HG03139 (cell line): ENCODE measurements around the gene UBE4B.
A peak's percentile ranks its signal among the peaks of the same experiment; 100 is the strongest.
"Not testable (repeated sequence)": the region's sequence is repeated elsewhere in the genome, so short reads cannot be mapped to it uniquely, and the experiment has no call there.

Experiments used
- ATAC-seq: cut with Tn5 transposase; IDR thresholded peaks from one replicate; pipeline ENCODE4 v1.9.1; 2021; ENCODE audit not compliant: unreplicated experiment

The UBE4B gene

DNA sequence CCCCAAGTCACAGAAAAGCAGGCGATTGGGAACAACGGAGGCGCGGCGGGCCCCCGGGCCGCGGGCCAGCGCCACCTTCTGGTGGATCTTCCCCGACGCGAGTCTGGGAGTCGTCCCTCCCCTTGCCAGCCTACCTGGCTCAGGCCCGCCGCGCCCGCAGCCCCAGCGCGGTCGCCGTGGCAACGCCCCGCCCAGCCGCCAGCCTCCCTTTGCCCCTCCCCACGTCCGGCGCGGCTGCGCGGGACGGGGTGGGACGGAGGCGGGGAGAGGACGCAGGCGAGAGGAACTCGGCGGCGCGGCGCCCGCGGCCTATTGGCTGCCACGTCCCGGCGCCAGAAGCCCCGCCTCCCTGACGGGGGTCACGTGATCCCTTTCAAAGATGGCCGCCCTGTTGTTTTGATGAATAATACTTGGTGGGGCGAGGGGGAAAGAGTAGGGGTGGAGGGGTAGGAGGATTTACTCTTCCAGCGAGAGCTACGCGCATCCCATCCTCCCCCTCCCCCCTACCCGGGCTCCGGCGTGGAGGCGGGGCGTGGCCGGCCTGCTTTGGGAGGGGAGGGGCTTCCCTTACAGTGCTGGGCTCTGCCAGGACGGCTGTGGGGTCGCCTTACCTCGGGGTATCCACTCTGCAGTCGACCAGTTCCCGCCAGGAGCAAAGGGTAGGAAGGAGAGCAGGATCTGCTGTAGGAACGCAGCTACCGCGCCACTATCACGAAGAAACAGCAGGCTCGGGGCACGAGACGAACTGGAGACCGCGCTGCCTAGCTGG is at the start of gene UBE4B:
UBE4B (plus strand) TSS at position 369 of the 769 bp plus-strand sequence. CDS start 713 bp downstream, outside the sequence.
- peak; percentile 94 for ATAC-seq

DNA sequence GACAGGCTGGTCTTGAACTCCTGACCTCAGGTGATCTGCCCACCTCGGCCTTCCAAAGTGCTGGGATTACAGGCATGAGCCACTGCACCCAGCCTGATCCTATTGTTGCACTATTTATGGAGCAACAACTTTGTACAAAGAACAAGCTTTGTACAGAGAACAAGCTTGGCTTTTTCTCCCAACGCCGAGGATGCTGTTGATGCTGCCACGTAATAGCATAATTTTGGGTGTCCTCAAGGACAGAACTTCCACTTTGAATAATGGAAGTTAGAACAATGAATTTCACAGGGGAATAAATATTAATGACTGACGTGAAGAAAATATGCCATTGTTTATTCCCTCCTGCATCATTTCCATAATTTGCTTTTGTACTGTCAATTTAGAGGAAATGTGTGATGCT is 48.5 kb upstream of the UBE4B start:
- no peak for ATAC-seq

DNA sequence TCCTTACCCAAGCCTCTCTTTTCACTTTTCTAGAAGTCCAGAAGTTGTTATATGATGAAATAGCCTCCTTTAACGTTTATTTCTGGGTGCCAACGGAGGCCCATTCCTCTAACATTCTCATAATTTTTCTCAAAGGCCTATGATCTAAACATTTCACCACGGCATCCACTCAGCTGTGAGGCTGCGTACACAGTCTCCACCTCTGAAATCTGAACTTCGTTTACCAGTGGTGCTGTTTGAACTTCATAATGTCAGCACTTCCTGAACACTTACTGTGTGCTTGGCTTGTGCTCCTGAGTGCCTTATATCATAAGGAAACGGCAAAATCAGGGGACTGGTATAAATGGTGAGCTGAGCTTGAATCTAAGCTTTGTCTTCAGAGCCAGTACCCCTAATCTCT is 47.8 kb upstream of the UBE4B start:
- ATAC-seq = no peak

DNA sequence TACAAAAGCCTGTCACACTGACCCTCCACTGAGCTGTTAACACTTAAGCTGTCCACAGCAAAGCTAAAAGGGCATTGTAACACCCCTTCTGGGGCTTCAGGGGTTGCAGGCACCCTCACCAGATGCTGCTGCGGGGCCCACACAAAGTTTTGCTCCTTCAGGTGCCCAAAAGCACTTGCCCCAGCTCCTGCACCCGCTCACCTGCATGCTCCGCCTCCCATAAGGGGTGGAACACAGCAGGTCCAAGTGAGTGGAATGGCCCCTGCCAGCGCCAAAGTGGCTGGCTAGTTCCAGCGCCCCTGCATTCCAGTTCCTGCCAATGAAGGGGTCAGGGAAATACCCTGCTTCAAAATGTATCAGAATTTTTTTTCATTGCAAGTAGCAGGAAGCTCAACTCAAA is 43.0 kb upstream of the UBE4B start:
- no peak for ATAC-seq

DNA sequence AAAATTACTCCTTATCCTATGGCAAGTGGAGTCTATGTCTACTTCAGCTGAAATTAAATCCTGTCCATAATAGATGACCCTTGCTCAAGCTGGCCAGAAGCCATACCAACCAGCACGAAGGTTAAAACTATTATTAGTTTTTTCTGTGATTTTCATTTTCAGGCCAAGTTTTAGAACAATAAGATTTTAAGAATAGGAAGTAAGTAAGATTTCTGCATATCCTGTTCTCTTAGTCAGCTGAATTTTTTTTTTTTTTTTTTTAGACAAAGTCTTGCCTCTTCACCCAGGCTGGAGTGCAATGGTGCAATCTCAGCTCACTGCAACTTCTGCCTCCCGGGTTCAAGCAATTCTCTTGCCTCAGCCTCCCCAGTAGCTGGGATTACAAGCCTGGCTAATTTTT is 41.8 kb upstream of the UBE4B start:
- no peak for ATAC-seq

DNA sequence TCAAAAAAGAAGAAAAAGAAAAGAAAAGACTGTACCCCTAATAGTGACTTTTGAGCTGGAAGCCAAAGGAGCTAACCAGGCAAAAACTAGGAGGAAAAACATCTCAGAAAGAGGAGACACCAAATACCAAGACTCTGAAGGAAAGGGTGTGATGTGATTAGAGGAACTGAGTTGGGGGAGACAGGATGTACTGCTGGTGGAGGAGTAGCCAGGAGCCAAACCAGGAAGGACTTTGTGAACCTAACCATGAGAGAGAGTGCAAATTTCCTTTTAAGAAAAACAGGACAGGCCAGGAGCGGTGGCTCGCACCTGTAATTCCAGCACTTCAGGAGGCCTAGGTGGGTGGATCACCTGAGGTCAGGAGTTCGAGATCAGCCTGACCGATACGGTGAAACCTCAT is 39.8 kb upstream of the UBE4B start:
- ATAC-seq = no peak

DNA sequence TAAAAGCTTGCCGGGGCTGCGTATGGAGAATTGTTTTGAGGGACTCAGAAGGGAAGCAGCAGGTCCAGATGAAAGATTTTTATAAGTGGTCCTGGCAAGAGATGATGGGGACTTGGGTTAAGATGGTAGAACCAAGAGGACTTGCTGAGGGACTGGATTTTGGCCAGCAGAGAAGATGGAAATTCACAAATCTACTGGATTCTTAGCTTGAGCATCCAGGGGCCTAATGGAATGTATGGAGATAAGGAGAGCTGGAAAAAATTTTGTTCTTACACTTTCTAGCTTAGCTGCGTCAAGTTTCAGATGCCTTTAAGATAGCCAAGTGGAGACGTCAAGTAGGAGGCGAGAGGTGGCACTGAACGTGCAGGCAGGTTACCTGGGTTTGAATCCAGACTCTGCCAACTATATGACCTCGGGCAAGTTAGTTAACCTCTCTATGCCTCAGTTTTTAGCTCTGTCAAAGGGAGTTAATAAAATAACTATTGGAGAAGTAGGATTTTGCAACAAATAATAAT is 39.1 kb upstream of the UBE4B start:
- no peak for ATAC-seq

DNA sequence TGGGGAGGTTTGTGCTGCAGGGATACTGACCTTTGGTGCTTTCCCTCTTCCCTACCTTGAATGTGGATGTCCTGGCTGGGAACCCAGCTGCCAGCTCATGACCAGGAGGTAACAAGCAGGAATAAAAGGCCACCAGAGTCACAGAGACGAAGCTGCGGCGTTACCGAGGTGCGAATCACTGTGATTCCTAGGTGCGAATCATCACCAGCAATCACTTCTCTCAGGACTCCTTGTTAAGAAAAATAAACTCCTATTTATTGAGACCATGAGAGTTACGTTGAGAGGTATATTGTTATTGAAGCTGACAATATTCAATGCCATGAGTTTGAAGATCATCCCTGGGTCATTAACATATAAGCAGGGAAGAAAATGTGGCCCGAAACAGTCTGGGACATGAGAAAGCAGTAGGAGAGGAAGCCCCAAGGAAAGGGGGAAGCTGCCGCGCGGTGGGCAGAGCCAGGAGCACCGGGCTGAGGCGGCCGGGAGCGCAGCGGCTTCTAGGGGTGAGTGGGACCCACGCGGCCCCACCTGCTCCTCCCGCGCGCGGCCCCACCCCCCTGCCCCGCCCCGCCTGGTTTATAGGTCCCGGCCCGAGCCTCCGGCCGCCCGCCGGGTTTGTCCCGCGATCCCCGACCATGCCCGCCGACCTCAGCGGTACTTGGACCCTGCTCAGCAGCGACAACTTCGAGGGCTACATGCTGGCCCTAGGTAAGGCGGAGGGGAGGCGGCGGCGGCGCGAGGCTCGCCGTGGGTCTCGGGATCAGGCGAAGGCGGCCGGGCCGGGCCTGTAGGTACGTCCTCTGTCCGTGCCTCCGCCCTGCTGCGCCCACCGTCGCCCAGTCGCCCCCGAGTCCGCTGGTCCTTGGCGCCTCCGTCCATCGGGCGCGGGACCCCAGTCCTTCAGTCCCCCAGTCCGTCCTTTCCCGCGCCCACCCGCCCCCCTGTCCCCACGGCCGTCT is 35.9 kb upstream of the UBE4B start, which contains the start of gene RBP7:
RBP7 (plus strand) TSS at position 605 of the 959 bp plus-strand sequence; CDS start at position 636, 31 bp downstream.
- no peak for ATAC-seq

DNA sequence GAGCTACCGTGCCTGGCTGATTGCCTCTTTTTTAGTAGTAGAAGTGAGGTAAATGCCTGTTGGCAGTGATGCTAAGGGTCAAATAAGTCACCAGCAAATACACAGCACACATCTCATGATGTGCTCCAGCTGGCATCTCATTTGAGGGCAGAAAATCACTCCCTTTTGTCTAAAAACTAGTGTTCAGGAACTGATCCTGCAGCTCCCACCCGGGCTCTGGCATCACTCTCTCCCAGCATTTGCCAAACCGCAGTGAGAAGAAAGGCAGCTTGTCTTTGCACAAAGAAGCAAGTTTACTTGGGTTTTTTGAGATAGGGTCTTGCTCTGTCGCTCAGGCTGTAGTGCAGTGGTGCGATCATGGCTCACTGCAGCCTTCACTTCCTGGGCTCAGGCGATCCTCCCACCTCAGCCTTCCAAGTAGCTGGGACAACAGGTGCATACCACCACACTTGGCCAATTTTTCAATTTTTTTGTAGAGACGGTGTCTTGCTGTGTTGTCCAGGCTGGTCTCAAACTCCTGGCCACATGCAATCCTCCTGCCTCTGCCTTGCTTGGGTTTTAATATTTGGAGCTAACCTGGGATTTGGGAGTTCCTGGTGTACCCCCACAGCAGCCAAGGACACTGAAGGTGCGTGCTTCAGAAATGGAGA is 31.6 kb upstream of the UBE4B start:
- no peak for ATAC-seq

DNA sequence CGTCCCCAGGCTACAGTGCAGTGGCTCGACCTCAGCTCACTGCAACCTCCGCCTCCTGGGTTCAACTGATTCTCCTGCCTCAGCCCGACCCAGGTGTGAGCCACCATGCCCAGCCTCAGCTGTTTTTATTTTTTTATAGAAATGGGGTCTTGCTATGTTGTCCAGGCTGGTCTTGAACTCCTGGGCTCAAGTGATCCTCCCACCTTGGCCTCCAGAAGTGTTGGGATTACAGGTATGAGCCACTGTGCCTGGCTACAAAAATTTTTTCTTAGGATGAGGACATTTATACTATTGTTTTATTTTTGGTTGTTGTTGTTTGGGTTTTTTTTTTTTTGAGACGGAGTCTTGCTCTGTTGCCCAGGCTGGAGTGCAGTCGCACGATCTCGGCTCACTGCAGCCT is 27.5 kb upstream of the UBE4B start:
- not testable (repeated sequence) for ATAC-seq

DNA sequence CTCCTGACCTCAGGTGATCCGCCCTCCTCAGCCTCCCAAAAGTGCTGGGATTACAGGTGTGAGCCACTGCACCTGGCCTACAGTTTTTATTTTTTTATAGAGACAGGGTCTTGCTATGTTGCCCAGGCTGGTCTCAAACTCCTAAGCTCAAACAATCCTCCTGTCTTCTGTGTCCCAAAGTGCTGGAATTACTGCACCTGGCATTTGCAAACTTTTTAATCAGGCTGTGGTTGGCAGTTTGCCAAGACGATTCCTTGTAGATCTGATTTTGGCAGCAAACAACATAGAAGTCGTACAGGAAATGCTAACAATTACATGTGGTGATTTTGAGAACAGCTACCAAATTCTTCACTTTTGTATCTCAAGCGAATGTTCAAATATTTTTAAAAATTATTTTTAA is 25.6 kb upstream of the UBE4B start:
- ATAC-seq = no peak

DNA sequence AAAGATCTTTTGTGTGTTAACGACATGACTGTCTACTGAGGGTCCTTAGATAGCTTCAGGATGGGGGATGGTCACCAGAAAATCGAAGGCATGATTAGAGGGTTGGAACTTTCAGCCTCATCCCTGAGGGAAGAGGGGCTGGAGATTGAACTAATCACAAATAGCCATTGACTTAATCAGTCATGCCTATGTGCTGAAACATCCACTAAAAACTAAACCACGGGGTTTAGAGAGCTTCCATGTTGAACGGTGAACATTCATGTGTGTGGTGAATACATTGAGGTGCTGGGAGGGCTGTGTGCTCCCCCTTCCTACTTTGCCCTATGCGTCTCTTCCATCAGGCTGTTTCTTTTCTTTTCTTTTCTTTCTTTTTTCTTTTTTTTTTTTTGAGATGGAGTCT is 18.7 kb upstream of the UBE4B start:
- ATAC-seq = no peak

DNA sequence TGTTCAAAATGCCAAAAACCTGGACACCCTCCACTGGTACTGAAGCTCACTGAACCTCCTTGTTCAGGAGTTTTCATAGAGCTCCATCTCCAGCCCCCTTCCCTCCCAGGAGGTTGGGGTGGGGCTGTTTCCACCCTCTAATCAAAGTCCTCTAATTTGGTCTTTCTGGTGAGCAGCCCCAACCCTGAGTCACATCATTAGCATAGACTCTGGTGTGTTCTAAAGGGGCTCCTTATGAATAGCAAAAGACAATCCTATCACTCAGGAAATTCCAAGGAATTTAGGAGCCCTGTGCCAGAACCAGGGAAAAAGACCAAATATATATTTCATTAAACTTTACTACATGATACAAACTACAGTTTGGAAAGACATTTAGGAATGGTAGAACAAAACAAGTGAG is 13.2 kb upstream of the UBE4B start:
- no peak for ATAC-seq

DNA sequence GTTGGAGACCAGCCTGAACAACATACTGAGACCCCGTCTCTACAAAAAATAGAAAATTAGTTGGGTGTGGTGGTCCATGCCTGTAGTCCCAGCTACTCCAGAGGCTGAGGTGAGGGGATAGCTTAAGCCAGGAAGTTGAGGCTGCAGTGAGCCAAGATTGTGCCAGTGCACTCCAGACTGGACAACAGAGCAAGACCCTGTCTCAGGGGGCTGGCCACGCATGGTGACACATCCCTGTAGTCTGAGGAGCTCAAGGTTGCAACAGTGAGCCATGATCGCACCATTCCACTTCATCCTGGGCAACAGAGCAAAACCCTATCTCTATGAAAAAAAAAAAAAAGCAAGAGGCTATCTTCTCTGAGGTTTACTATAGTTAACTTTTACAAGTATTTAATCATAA is 12.7 kb upstream of the UBE4B start:
- no peak for ATAC-seq

DNA sequence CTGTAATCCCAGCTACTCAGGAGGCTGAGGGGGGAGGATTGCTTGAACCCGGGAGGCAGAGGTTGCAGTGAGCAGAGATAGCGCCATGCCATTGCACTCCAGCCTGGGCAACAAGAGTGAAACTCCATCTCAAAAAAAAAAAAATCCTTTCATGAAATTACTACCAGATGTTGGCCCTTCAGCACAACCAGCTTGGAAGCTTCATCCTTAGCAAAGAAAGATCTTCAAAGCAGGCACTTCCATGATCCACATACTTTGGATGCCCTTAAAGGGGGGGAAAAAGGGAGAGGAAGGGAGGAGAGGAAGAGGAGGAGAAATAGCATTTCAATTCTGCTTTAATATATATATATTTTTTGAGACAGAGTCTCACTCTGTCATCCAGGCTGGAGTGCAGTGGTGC is 12.1 kb upstream of the UBE4B start:
- not testable (repeated sequence) for ATAC-seq

DNA sequence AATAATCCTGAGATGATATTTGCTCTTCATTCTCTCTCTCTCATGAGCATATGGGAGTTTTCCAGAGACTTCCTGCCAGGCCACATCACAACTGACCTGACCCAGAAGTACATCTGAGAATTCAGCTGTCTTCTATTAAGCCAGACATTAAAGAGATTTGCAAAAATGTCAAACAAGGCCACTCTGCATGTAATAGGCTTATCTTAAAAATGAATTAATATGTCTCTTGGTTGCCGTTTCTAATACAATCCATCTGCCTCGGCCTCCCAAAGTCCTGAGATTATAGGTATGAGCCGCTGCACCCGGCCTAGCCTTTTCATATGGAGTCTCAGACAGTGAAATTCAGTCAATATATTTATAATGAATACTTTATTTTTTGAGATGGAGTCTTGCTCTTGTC is 10.8 kb upstream of the UBE4B start:
- not testable (repeated sequence) for ATAC-seq

DNA sequence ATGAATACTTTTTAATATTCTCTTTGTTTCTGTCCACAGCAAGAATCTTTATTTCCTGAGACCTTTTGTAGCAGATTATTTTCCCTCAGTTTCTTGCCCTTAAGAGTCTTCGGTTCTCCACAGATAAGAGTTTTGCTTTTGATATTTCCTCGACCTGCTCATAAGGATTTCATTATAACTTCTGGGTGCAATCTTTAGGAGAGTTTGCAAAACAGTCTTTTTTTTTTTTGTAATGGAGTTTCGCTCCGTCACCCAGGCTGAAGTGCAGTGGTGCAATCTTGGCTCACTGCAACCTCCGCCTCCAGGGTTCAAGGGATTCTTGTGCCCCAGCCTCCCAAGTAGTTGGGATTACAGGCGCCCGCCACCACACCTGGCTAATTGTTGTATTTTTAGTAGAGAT is 10.1 kb upstream of the UBE4B start:
- no peak for ATAC-seq

DNA sequence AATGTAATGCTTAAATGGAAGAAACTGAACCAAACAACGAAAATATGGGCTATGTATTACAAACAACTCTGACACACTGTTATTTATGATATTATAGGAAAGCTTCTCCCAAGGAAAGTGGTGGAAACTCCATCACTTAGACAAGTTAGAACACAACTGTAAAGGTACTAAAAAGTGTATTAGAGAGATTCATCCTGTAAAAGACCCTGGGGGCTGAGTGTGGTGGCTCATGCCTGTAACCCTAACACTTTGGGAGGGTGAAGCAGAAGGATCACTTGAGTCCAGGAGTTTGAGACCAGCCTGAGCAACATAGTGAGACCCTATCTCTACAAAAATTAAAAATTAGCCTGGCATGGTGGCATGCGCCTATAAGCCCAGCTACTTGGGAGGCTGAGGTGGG is 7.4 kb upstream of the UBE4B start:
- ATAC-seq = no peak

DNA sequence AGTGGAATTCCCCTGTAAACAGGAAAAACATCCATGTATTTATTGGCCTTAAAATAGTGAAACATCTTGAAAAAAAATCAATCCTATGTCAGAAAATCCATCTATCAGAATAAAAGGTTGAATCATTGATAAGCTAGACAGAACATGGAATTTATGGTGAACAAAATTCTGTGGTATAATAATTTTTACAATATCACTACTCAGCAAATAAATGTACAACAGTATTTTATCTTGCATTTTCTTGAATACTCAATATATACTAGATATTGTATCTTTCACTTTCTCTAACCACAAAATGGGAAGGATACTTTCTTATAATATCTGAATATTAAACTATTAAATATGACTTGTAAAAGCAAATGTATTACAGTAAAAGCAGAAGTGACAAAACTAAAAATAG is 5.7 kb upstream of the UBE4B start:
- ATAC-seq = no peak

DNA sequence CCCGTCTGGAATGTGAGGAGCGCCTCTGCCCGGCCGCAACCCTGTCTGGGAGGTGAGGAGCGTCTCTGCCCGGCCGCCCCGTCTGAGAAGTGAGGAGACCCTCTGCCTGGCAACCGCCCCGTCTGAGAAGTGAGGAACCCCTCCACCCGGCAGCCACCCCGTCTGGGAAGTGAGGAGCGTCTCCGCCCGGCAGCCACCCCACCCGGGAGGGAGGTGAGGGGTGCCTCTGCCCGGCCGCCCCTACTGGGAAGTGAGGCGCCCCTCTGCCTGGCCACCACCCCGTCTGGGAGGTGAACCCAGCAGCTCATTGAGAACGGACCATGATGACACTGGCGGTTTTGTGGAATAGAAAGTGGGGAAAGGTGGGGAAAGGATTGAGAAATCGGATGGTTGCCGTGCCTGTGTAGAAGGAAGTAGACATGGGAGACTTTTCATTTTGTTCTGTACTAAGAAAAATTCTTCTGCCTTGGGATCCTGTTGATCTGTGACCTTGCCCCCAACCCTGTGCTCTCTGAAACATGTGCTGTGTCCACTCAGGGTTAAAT is 3.7 kb upstream of the UBE4B start:
- ATAC-seq = not testable (repeated sequence)

DNA sequence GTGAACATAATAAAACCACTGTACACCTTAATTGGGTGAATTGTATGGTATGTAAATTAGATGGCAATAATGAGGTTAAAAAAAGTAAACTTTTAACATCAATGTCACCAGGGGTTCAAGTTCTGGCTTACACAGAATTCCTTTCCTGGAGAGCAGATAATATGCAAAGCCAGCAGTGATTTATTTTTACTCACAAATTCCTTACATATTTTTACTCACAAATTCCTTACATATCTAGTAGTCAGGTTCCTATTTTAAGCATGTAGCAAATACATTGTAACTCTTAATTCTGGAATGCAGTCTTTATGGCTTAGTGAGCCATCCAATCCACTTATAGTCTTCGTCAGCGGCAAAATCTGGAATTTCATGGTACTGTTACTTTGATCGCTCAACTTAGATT is 1.3 kb upstream of the UBE4B start:
- ATAC-seq = no peak
